SK-N-SH (cell line): ENCODE results near the gene PHPT1. TPM values are rescaled to one million over a fixed set of nuclear protein-coding genes. Genes with fewer than 3 reads are reported as not detected.
A peak's percentile ranks its signal among the peaks of the same experiment; 100 is the strongest.

Experiments used
- CTCF ChIA-PET: fragments of 300-600, 350-600 bp; formaldehyde crosslinking; extraction: SDS; loops from one replicate; lab custom pipeline; 2021; lab: Yijun Ruan, JAX
- POLR2A ChIA-PET: fragments of 350-600 bp; sonication (Branson Sonifier 250); formaldehyde crosslinking; extraction: SDS; loops from one replicate; lab custom pipeline; 2020; ENCODE audit warnings: antibody characterized with exemption, inconsistent platforms; lab: Yijun Ruan, JAX
- DNase-seq: peaks from one replicate; pipeline ENCODE4 v3.0.0; 2012
- H2AFZ ChIP-seq: fragments of 200-600 bp; sonication (generic); 2 replicates; pipeline ENCODE4 v1.8.1; 2016; ENCODE audit warnings: antibody characterized with exemption, mild to moderate bottlenecking, low read depth
- H3F3A ChIP-seq: fragments of 200-600 bp; sonication (generic); replicated peaks from 2 replicates; pipeline ENCODE3; 2016; ENCODE audit warnings: antibody characterized with exemption, mild to moderate bottlenecking; ENCODE audit not compliant: insufficient read depth
- H3K27ac ChIP-seq, 2 experiments: fragments of 200-500 bp in 1 of 2; fragments of 200-600 bp in 1 of 2; sonication (Bioruptor generic) in 1 of 2; sonication (generic), shearing (Covaris generic) in 1 of 2; 2 replicates each; pipeline versions ENCODE4 v1.5.1 to v1.6.1; 2014 to 2016; ENCODE audit warnings: low read depth in 2 of 2, inconsistent platforms in 1 of 2, low read length in 1 of 2, mild to moderate bottlenecking in 1 of 2, mixed read lengths in 1 of 2
- H3K27me3 ChIP-seq: fragments of 200-600 bp; sonication (generic), shearing (Covaris generic); 2 replicates; pipeline ENCODE4 v1.6.1; 2016; ENCODE audit warnings: mixed run types; ENCODE audit not compliant: insufficient read depth
- H3K36me3 ChIP-seq, 2 experiments: fragments of 200-500 bp in 1 of 2; fragments of 200-600 bp in 1 of 2; sonication (Bioruptor generic) in 1 of 2; sonication (generic) in 1 of 2; replicated peaks in 1 of 2; 2 replicates each; pipeline versions ENCODE3 to v1.5.1; 2014 to 2016; ENCODE audit warnings: low read length in 1 of 2, mild to moderate bottlenecking in 1 of 2; ENCODE audit not compliant: insufficient read depth in 2 of 2, control insufficient read depth in 1 of 2
- H3K4me1 ChIP-seq, 2 experiments: fragments of 200-500 bp in 1 of 2; fragments of 200-600 bp in 1 of 2; sonication (Bioruptor generic) in 1 of 2; sonication (generic), shearing (Covaris generic) in 1 of 2; 2 replicates each; pipeline versions ENCODE4 v1.5.1 to v1.6.1; 2014 to 2016; ENCODE audit warnings: low read depth in 1 of 2, low read length in 1 of 2, mixed run types in 1 of 2; ENCODE audit not compliant: insufficient read depth in 2 of 2, control insufficient read depth in 1 of 2
- H3K4me2 ChIP-seq: fragments of 200-600 bp; sonication (generic), shearing (Covaris generic); 2 replicates; pipeline ENCODE4 v1.6.1; 2017; ENCODE audit warnings: mixed run types
- H3K4me3 ChIP-seq, 2 experiments: fragments of 200-500 bp in 1 of 2; fragments of 200-600 bp in 1 of 2; sonication (Bioruptor generic) in 1 of 2; sonication (generic), shearing (Covaris generic) in 1 of 2; 2 replicates each; pipeline versions ENCODE4 v1.5.1 to v1.8.1; 2014 to 2016; ENCODE audit warnings: low read depth in 2 of 2, inconsistent platforms in 1 of 2, low read length in 1 of 2, mild to moderate bottlenecking in 1 of 2, mixed read lengths in 1 of 2, moderate library complexity in 1 of 2
- H3K79me2 ChIP-seq: fragments of 200-600 bp; sonication (generic); 2 replicates; pipeline ENCODE4 v1.8.1; 2017; ENCODE audit warnings: mild to moderate bottlenecking; ENCODE audit not compliant: insufficient read depth
- H3K9ac ChIP-seq: fragments of 200-600 bp; sonication (generic); 2 replicates; pipeline ENCODE4 v1.6.1; 2017; ENCODE audit warnings: mixed run types
- H3K9me2 ChIP-seq: fragments of 200-600 bp; sonication (generic); 2 replicates; pipeline ENCODE4 v1.6.1; 2017; ENCODE audit warnings: mixed run types
- H3K9me3 ChIP-seq: fragments of 200-600 bp; sonication (generic); 2 replicates; pipeline ENCODE4 v1.6.1; 2017; ENCODE audit warnings: mixed run types, mild to moderate bottlenecking, moderate library complexity
- H4K20me1 ChIP-seq: fragments of 200-600 bp; sonication (generic); 2 replicates; pipeline ENCODE4 v1.6.1; 2017; ENCODE audit warnings: mild to moderate bottlenecking, mixed run types; ENCODE audit not compliant: insufficient read depth
- FOXJ3 ChIP-seq: sonication (generic); formaldehyde crosslinking; IDR thresholded peaks from 2 replicates; pipeline ENCODE4 v1.5.1; 2020; ENCODE audit warnings: mild to moderate bottlenecking, missing genetic modification reagents
- FOXM1 ChIP-seq: IDR thresholded peaks from 2 replicates; pipeline ENCODE4 v1.4.0; 2012; ENCODE audit warnings: low read depth, mild to moderate bottlenecking
- MXI1 ChIP-seq: IDR thresholded peaks from 2 replicates; pipeline ENCODE4 v1.6.1; 2012; ENCODE audit warnings: mild to moderate bottlenecking, low read depth, low read length, improper control_type of control experiment
- USF1 ChIP-seq: IDR thresholded peaks from 2 replicates; pipeline ENCODE4 v1.4.0; 2012; ENCODE audit warnings: low read depth, borderline replicate concordance
- YY1 ChIP-seq: IDR thresholded peaks from 2 replicates; pipeline ENCODE4 v1.4.0; 2012; ENCODE audit warnings: low read depth, mild to moderate bottlenecking
- ZBTB33 ChIP-seq: IDR thresholded peaks from 2 replicates; pipeline ENCODE4 v1.4.0; 2012; ENCODE audit warnings: low read depth, borderline replicate concordance
- WGBS: methylation state at CpG from one replicate; pipeline ENCODE4 v1.1.6; 2017; ENCODE audit warnings: low lambda C conversion rate; 5-methylcytosine and 5-hydroxymethylcytosine counted together
- polyA plus RNA-seq, 3 experiments: library from polyadenylated mRNA; depleted of rRNA; stranded (reverse); fragments of >200 nt; gene quantifications; 2 replicates each; pipeline ENCODE4 v1.2.3, GENCODE V29; 2012
- TF ChIP-seq, protein P1 (sequence below): fragments of 200-600 bp; sonication (generic); IDR thresholded peaks from 2 replicates; pipeline ENCODE4 v1.6.1; 2017; ENCODE audit warnings: antibody characterized with exemption, mild to moderate bottlenecking, moderate library complexity

PHPT1 gene
- polyA plus RNA-seq, 1 of the 3 experiments (the other 2 are of a cell fraction) = 517 TPM

- ChIA-PET CTCF (interaction anchor here (1.4 kb wide), 1 partner anchor 14 kb away, joined by 4 read pairs; the partner anchor contains the start of gene AJM1), POLR2A (no interaction called here)
- Histone ChIP-seq H3K4me1 (peaks cover 0 to 13% of the 10 kb centered on the region in 2 experiments; a peak in 3 of 4 replicates), H3F3A (no peaks in the 10 kb centered on the region), H4K20me1 (no peaks in the 10 kb centered on the region), H3K9ac (no peak overlapping the region), H3K27me3 (no peaks in the 10 kb centered on the region), H3K4me2 (no peak overlapping the region), H3K4me3 (no peak overlapping the region), H3K9me2 (no peaks in the 10 kb centered on the region), H2AFZ (no peak overlapping the region), H3K9me3 (no peaks in the 10 kb centered on the region), H3K79me2 (no peaks in the 10 kb centered on the region), H3K36me3 (peaks cover 0 to 12% of the 10 kb centered on the region in 2 experiments), H3K27ac (no peak overlapping the region; a peak in 1 of 4 replicates)
- WGBS = 84% methylated on average over 5 of the region's 14 CpGs
- DNase-seq = no peak
- TF ChIP-seq ZBTB33 = no peak
- TF ChIP-seq, protein P1, sequence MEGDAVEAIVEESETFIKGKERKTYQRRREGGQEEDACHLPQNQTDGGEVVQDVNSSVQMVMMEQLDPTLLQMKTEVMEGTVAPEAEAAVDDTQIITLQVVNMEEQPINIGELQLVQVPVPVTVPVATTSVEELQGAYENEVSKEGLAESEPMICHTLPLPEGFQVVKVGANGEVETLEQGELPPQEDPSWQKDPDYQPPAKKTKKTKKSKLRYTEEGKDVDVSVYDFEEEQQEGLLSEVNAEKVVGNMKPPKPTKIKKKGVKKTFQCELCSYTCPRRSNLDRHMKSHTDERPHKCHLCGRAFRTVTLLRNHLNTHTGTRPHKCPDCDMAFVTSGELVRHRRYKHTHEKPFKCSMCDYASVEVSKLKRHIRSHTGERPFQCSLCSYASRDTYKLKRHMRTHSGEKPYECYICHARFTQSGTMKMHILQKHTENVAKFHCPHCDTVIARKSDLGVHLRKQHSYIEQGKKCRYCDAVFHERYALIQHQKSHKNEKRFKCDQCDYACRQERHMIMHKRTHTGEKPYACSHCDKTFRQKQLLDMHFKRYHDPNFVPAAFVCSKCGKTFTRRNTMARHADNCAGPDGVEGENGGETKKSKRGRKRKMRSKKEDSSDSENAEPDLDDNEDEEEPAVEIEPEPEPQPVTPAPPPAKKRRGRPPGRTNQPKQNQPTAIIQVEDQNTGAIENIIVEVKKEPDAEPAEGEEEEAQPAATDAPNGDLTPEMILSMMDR = 0 out of 2 replicates have a peak, but pooled peaks have one; percentile 13
Observed at GRCh38 chr9:136856541-136857141, 7.4 kb downstream of the PHPT1 start.

GRCh38 chr9:136857166-136857565, 8.0 kb downstream of the PHPT1 start:
- WGBS = 94% methylated on average over 7 of the region's 19 CpGs
- H2AFZ ChIP-seq = no peak overlapping the region
- H3F3A ChIP-seq = no peaks in the 10 kb centered on the region
- H3K9me2 ChIP-seq = no peaks in the 10 kb centered on the region
- no peak overlapping the region; a peak in 1 of 4 replicates for H3K27ac ChIP-seq
- H4K20me1 ChIP-seq = no peaks in the 10 kb centered on the region
- H3K4me3 ChIP-seq = no peak overlapping the region
- ChIA-PET POLR2A (no interaction called here), CTCF (no interaction called here)
- peaks cover 0 to 17% of the 10 kb centered on the region in 2 experiments for H3K36me3 ChIP-seq
- H3K4me2 ChIP-seq = no peak overlapping the region
- no peak for TF ChIP-seq YY1
- TF ChIP-seq USF1 = no peak
- no peak for TF ChIP-seq ZBTB33
- no peak for TF ChIP-seq FOXM1
- no peak for TF ChIP-seq MXI1
- TF ChIP-seq FOXJ3 = no peak
- H3K9ac ChIP-seq = no peak overlapping the region
- H3K79me2 ChIP-seq = no peaks in the 10 kb centered on the region
- H3K27me3 ChIP-seq = no peaks in the 10 kb centered on the region
- peaks cover 0 to 13% of the 10 kb centered on the region in 2 experiments; a peak in 3 of 4 replicates for H3K4me1 ChIP-seq
- DNase-seq = no peak
- no peaks in the 10 kb centered on the region for H3K9me3 ChIP-seq
